Fibroblast of skin of left quadriceps (primary cell): ENCODE measurements around the gene C4B.
"Not testable (repeated sequence)": the region's sequence is repeated elsewhere in the genome, so short reads cannot be mapped to it uniquely, and the experiment has no call there.

Source experiments
- DNase-seq, 2 experiments: peaks; one replicate each; pipeline ENCODE4 v3.0.0-alpha.2; 2013; ENCODE audit warnings: low read depth in 2 of 2

Gene C4B

GRCh38 chr6:32014547-32014946, at the start of gene C4B:
Gene C4B, plus strand, starts transcription at chr6:32014795. Its CDS starts 51 bp downstream, at chr6:32014846.
- DNase-seq: not testable (repeated sequence)

GRCh38 chr6:31965700-31966099, 48.9 kb upstream of the C4B start:
- no peak for DNase-seq

- DNase-seq: no peak
Observed at GRCh38 chr6:31966506-31966905, 48.1 kb upstream of the C4B start.

- DNase-seq: no peak
Observed at GRCh38 chr6:31966997-31967925, 47.3 kb upstream of the C4B start.

GRCh38 chr6:31967926-31968320, 46.7 kb upstream of the C4B start:
- DNase-seq: no peak

GRCh38 chr6:31968326-31968725, 46.3 kb upstream of the C4B start:
- no peak for DNase-seq

GRCh38 chr6:31968791-31969711, 45.5 kb upstream of the C4B start:
- DNase-seq: no peak

- DNase-seq: no peak
Observed at GRCh38 chr6:31969712-31970603, 44.6 kb upstream of the C4B start.

- no peak for DNase-seq
Observed at GRCh38 chr6:31970604-31971271, 43.9 kb upstream of the C4B start.

GRCh38 chr6:31971279-31971992, 43.2 kb upstream of the C4B start:
- no peak for DNase-seq

- DNase-seq: peak; percentile 97
Observed at GRCh38 chr6:31971993-31972708, 42.4 kb upstream of the C4B start, which contains the start of gene DXO. Gene DXO, minus strand, starts transcription at chr6:31972138. Its CDS starts 463 bp downstream, at chr6:31971675.

GRCh38 chr6:31972709-31973350, 41.8 kb upstream of the C4B start:
- DNase-seq: no peak

- DNase-seq: not testable (repeated sequence)
Observed at GRCh38 chr6:31976065-31976464, 38.5 kb upstream of the C4B start.

- DNase-seq: no peak
Observed at GRCh38 chr6:31977816-31978431, 36.7 kb upstream of the C4B start.

GRCh38 chr6:31978831-31979230, 35.8 kb upstream of the C4B start:
- no peak for DNase-seq

GRCh38 chr6:31979238-31979898, 35.2 kb upstream of the C4B start:
- no peak for DNase-seq

GRCh38 chr6:31980195-31980876, 34.3 kb upstream of the C4B start:
- not testable (repeated sequence) for DNase-seq
